ENCODE results near the gene MYOCOS. TPM values are rescaled to one million over a fixed set of nuclear protein-coding genes. Genes with fewer than 3 reads are reported as not detected.
"Not testable (repeated sequence)": the region's sequence is repeated elsewhere in the genome, so short reads cannot be mapped to it uniquely, and the experiment has no call there.

Gene MYOCOS
- total RNA-seq, 1 donor from 2014 or later, result not detected

- H3K4me3 ChIP-seq (ENCODE audit: low read depth, low read length), result no peak overlapping the region
- no peak for TF ChIP-seq CTCF (conservative IDR thresholded peaks at IDR 0.05; ENCODE audit: low read depth, low read length)
- no peak for DNase-seq (ENCODE audit: low read depth)
Measured at GRCh38 chr1:171588230-171588629, 33.8 kb upstream of the MYOCOS start.

GRCh38 chr1:171590022-171590421 is 32.0 kb upstream of the MYOCOS start:
- DNase-seq (ENCODE audit: low read depth), result no peak
- no peak overlapping the region for H3K4me3 ChIP-seq (ENCODE audit: low read depth, low read length)
- TF ChIP-seq CTCF (conservative IDR thresholded peaks at IDR 0.05; ENCODE audit: low read depth, low read length), result no peak

GRCh38 chr1:171595324-171595723 is 26.7 kb upstream of the MYOCOS start:
- DNase-seq (ENCODE audit: low read depth), result peak; percentile 66
- no peak for TF ChIP-seq CTCF (conservative IDR thresholded peaks at IDR 0.05; ENCODE audit: low read depth, low read length)
- no peak overlapping the region for H3K4me3 ChIP-seq (ENCODE audit: low read depth, low read length)

- DNase-seq (ENCODE audit: low read depth), result no peak
- TF ChIP-seq CTCF (conservative IDR thresholded peaks at IDR 0.05; ENCODE audit: low read depth, low read length), result no peak
Measured at GRCh38 chr1:171596119-171596518, 25.9 kb upstream of the MYOCOS start.

GRCh38 chr1:171596705-171597104 is 25.3 kb upstream of the MYOCOS start:
- no peak for TF ChIP-seq CTCF (conservative IDR thresholded peaks at IDR 0.05; ENCODE audit: low read depth, low read length)
- no peak for DNase-seq (ENCODE audit: low read depth)
- H3K4me3 ChIP-seq (ENCODE audit: low read depth, low read length), result no peak overlapping the region

More at GRCh38 chr1:171596119-171596518, 25.9 kb upstream of the MYOCOS start:
- H3K4me3 ChIP-seq (ENCODE audit: low read depth, low read length), result no peak overlapping the region

- H3K4me3 ChIP-seq (ENCODE audit: low read depth, low read length), result no peak overlapping the region
- TF ChIP-seq CTCF (conservative IDR thresholded peaks at IDR 0.05; ENCODE audit: low read depth, low read length), result no peak
- no peak for DNase-seq (ENCODE audit: low read depth)
Measured at GRCh38 chr1:171597203-171597602, 24.8 kb upstream of the MYOCOS start.

GRCh38 chr1:171600310-171600709 is 21.7 kb upstream of the MYOCOS start:
- not testable (repeated sequence) for H3K4me3 ChIP-seq (ENCODE audit: low read depth, low read length); DNase-seq (ENCODE audit: low read depth)

- H3K4me3 ChIP-seq (ENCODE audit: low read depth, low read length), result no peak overlapping the region
- DNase-seq (ENCODE audit: low read depth), result no peak
- TF ChIP-seq CTCF (conservative IDR thresholded peaks at IDR 0.05; ENCODE audit: low read depth, low read length), result no peak
Measured at GRCh38 chr1:171600862-171601261, 21.2 kb upstream of the MYOCOS start.

- not testable (repeated sequence) for H3K4me3 ChIP-seq (ENCODE audit: low read depth, low read length); DNase-seq (ENCODE audit: low read depth)
Measured at GRCh38 chr1:171603042-171603441, 19.0 kb upstream of the MYOCOS start.

Data from epithelial cell of proximal tubule (primary cell).